GM12864 (cell line): Measurements from ENCODE around the gene KIF15.

ENCODE experiments used
- DNase-seq: peaks from one replicate; pipeline ENCODE4 v3.0.0-alpha.2; 2011; ENCODE audit warnings: low read depth
- H3K4me3 ChIP-seq: 2 replicates; pipeline ENCODE4 v1.5.1; 2011; ENCODE audit warnings: mild to moderate bottlenecking, low read depth, low read length, control low read depth
- CTCF ChIP-seq: IDR thresholded peaks from 2 replicates; pipeline ENCODE4 v1.5.1; 2011; ENCODE audit warnings: low read depth, mild to moderate bottlenecking, moderate library complexity, low read length, control low read depth, inconsistent platforms; ENCODE audit errors: missing control alignments

KIF15 gene

GRCh38 chr3:44761101-44761423, 532 bp upstream of the KIF15 start:
- DNase-seq = no peak
- peak overlapping the region; percentile 88 for H3K4me3 ChIP-seq
- TF ChIP-seq CTCF = no peak

GRCh38 chr3:44762170-44762677, 630 bp downstream of the KIF15 start:
- TF ChIP-seq CTCF = no peak
- no peak for DNase-seq

DNA sequence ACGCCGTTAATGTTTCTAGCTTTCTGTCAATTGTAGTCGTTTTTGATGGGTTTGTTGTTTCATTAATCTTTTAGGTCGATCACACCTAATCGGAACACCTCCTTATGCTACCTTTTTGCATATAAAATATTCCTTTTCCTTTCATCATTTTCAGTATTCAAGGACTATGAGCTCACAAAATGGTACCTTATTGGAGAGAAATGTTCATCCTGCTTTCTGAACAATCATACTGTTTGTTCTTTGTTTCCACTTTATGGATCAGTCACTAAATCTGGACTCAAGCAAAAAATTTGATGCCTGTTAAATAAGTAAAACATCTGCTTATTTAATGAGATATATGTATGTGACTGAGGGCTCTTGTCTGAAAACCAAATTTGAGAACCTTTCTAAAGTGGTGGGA, 1.1 kb downstream of the KIF15 start:
- peak overlapping the region; percentile 88 for H3K4me3 ChIP-seq
- TF ChIP-seq CTCF = no peak
- DNase-seq = no peak

More at GRCh38 chr3:44762170-44762677, 630 bp downstream of the KIF15 start:
- H3K4me3 ChIP-seq = peak overlapping the region; percentile 88

DNA sequence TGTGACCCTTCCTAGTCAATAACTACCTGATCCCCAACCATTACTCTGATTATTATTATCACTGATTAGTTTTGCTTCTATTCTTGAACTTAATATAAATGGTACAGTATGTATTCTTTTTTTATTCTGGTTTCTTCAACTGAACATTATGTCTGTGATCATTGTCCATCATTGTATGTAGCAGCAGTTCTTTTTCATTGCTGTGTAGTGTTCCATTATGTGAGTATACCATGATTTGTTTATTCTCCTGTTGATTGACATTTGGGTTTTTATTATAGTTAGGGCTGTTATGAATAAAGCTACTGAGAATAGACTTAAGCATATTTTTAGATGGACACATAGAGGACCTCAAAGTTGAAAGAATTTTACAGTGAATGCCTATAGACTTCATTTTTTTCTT, 2.7 kb downstream of the KIF15 start:
- TF ChIP-seq CTCF = no peak
- H3K4me3 ChIP-seq = no peak overlapping the region

GRCh38 chr3:44771424-44772098, 10.0 kb downstream of the KIF15 start:
- no peak for DNase-seq
- no peak for TF ChIP-seq CTCF
- no peak overlapping the region for H3K4me3 ChIP-seq

More for the DNA sequence above, 2.7 kb downstream of the KIF15 start:
- DNase-seq = no peak

DNA sequence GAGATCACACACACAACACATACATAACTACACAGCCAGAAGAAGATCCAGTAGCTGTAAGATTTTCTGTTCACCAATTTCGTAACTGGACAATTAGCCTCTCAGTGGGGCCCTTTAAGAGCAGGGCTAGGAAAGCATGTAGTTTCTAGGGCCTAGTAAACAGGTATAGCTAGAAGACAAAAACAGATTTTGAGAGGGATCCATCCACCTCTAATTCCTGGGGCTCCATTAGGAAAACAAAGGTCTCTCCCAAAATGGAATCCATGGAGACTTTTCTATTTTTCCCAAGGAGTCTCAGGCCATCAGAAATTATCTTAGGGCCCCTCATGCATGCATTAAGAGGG, 10.5 kb downstream of the KIF15 start:
- no peak overlapping the region for H3K4me3 ChIP-seq
- TF ChIP-seq CTCF = no peak
- DNase-seq = no peak

- no peak for TF ChIP-seq CTCF
- no peak for DNase-seq
- H3K4me3 ChIP-seq = no peak overlapping the region
Measured at GRCh38 chr3:44782891-44783290, 21.3 kb downstream of the KIF15 start.
